HG03139 (cell line): ENCODE measurements around the gene WDR53.
A peak's percentile ranks its signal among the peaks of the same experiment; 100 is the strongest.
"Not testable (repeated sequence)": the region's sequence is repeated elsewhere in the genome, so short reads cannot be mapped to it uniquely, and the experiment has no call there.

Experiments used
- ATAC-seq: cut with Tn5 transposase; IDR thresholded peaks from one replicate; pipeline ENCODE4 v1.9.1; 2021; ENCODE audit not compliant: unreplicated experiment

WDR53 gene

GRCh38 chr3:196568246-196569002 lies at the start of gene WDR53, which contains the start of gene FBXO45:
WDR53 (minus strand) TSS chr3:196568554; CDS start chr3:196561475, 7,079 bp downstream.
FBXO45 (plus strand) TSS chr3:196568660; CDS start chr3:196568985, 325 bp downstream.
- peak; percentile 93 for ATAC-seq

- no peak for ATAC-seq
Observed at GRCh38 chr3:196617256-196617655, 48.9 kb upstream of the WDR53 start.

GRCh38 chr3:196615234-196615633 lies 46.9 kb upstream of the WDR53 start:
- not testable (repeated sequence) for ATAC-seq

- ATAC-seq = no peak
Observed at GRCh38 chr3:196611761-196612483, 43.6 kb upstream of the WDR53 start.

- ATAC-seq = no peak
Observed at GRCh38 chr3:196609805-196610515, 41.6 kb upstream of the WDR53 start.

- ATAC-seq = peak; percentile 69
Observed at GRCh38 chr3:196609343-196609775, 41.0 kb upstream of the WDR53 start.

- ATAC-seq = no peak
Observed at GRCh38 chr3:196608693-196609092, 40.3 kb upstream of the WDR53 start.

GRCh38 chr3:196604548-196604947 lies 36.2 kb upstream of the WDR53 start:
- ATAC-seq = no peak

- ATAC-seq = no peak
Observed at GRCh38 chr3:196603683-196604082, 35.3 kb upstream of the WDR53 start.

- ATAC-seq = no peak
Observed at GRCh38 chr3:196602673-196603072, 34.3 kb upstream of the WDR53 start.

GRCh38 chr3:196600359-196600758 lies 32.0 kb upstream of the WDR53 start:
- no peak for ATAC-seq

- no peak for ATAC-seq
Observed at GRCh38 chr3:196599734-196600128, 31.4 kb upstream of the WDR53 start.

- not testable (repeated sequence) for ATAC-seq
Observed at GRCh38 chr3:196597971-196598733, 29.8 kb upstream of the WDR53 start.

GRCh38 chr3:196596355-196596754 lies 28.0 kb upstream of the WDR53 start:
- ATAC-seq = no peak

- no peak for ATAC-seq
Observed at GRCh38 chr3:196590279-196590678, 21.9 kb upstream of the WDR53 start.

GRCh38 chr3:196585044-196585757 lies 16.8 kb upstream of the WDR53 start:
- ATAC-seq = no peak

- ATAC-seq = no peak
Observed at GRCh38 chr3:196572389-196572788, 4.0 kb upstream of the WDR53 start.

GRCh38 chr3:196570332-196570731 lies 2.0 kb upstream of the WDR53 start:
- ATAC-seq = not testable (repeated sequence)

- peak; percentile 38 for ATAC-seq
Observed at GRCh38 chr3:196569003-196569516, 706 bp upstream of the WDR53 start.

GRCh38 chr3:196563721-196564225 lies 4.6 kb downstream of the WDR53 start:
- ATAC-seq = no peak
